Measurements from ENCODE around the gene MSRB3.

GRCh38 chr12:65324551-65324950 lies 46.1 kb downstream of the MSRB3 start:
- TF ChIP-seq CTCF (IDR thresholded peaks at IDR 0.05) (no peak), POLR2AphosphoS5 (IDR thresholded peaks at IDR 0.05) (no peak), POLR2A (IDR thresholded peaks at IDR 0.05) (no peak)

Data from breast epithelium (tissue), 3 donors.